Sigmoid colon (tissue), 4 donors: Measurements from ENCODE around the gene FAM120B.

Source experiments
- CTCF ChIP-seq, 4 experiments: fragments of 450-650 bp in 3 of 4; fragments of 200-600 bp in 1 of 4; IDR thresholded peaks; one replicate each; pipeline ENCODE4 v1.5.1; 2016 to 2019; ENCODE audit warnings: antibody characterized with exemption in 4 of 4, mild to moderate bottlenecking in 3 of 4, moderate library complexity in 2 of 4
- EP300 ChIP-seq, 4 donors: sonication (generic); formaldehyde crosslinking; IDR thresholded peaks; one replicate each; pipeline ENCODE4 v1.6.1; 2017; ENCODE audit warnings: antibody characterized with exemption in 4 of 4
- POLR2A ChIP-seq, 2 donors: fragments of 450-650 bp; IDR thresholded peaks; one replicate each; pipeline ENCODE4 v1.6.1; 2016; ENCODE audit warnings: antibody characterized with exemption in 2 of 2, mild to moderate bottlenecking in 2 of 2, moderate library complexity in 2 of 2

- TF ChIP-seq CTCF (IDR thresholded peaks at IDR 0.05): no peak
- no peak for TF ChIP-seq POLR2A (IDR thresholded peaks at IDR 0.05)
- no peak for TF ChIP-seq EP300 (IDR thresholded peaks at IDR 0.05)
Measured at GRCh38 chr6:170393033-170393432, 86.5 kb downstream of the FAM120B start.
